HG02588 (cell line): Measurements from ENCODE around the gene MTCL1.
"Not testable (repeated sequence)": the region's sequence is repeated elsewhere in the genome, so short reads cannot be mapped to it uniquely, and the experiment has no call there.

Experiments
- ATAC-seq: cut with Tn5 transposase; IDR thresholded peaks from one replicate; pipeline ENCODE4 v1.9.1; 2021; ENCODE audit warnings: mild to moderate bottlenecking, moderate library complexity; ENCODE audit not compliant: unreplicated experiment

MTCL1 gene

DNA sequence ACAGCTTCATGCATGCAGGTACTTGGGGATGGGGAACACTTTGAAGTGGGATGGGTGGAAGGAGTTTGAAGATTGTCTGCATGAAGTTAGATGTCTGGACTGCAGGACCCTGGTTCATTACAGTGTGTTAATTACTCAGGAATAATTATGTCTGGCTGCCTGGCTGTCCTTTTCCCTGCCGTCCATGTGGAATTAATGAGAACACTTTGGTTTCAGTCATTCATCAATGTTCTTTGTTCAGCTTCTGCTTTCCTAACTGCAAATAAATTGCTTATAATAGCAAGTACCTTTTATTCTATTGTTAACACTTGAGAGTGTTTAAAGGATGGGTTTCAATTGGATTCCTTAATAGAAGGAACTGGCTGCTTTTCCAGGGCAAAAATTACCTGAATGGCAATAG lies 35.8 kb downstream of the MTCL1 start:
- ATAC-seq = no peak

DNA sequence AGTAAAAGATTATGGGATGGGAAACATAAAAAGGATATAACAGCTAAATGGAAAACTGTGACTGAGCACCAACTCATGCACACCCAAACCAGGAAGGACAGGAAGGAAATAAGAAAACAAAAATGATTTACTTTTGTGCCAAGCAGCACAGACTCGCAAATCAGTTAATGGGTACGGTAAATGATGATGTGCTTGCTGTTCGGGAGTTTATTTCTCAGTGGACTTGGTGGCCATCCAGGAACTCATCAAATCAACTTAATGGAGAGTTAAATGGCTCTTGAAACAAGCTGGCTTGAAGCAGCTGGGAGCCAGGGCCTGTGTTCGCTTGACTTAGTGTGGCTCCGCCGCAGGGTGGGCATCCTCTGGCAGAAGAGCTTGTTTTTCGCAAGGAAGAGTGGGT lies 36.2 kb downstream of the MTCL1 start:
- no peak for ATAC-seq

DNA sequence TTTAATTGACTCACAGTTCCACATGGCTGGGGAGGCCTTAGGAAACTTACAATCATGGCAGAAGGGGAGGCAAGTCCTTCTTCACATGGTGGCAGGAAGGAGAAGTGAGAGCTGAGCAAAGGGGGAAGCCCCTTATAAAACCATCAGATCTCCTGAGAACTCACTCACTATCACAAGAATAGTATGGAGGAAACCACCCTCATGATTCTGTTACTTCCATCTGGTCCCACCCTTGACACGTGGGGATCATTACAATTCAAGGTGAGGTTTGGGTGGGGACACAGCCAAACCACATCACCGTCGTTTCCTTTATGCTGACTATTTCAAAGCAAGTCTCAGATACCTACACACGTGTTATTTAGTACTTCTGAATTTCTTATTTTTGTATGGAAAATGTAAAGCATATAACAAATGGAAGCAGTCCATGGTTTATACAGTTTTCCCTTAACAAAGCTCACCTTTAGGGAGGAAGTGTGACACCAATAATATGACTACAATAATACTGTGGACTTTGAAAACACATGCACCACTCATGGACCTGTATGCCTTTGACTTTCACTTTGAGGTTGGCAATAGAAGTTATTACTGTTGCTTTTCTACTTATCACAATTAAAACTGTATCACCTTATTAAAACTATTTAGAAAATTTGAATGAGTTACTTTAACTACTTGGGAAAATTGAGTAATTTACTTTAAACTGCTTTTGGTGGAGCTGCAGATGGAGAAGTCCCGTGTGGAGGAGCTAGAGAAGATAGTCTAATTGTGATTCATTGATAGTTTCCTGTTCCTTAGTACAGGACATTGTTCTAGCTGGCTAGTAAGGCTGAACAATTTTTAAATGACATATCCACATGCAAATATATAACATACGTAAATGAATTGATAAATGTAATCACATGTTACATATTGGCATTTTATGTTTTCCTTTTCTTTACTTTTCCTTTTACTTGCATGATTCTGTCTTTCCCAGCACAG lies 37.3 kb downstream of the MTCL1 start:
- no peak for ATAC-seq

DNA sequence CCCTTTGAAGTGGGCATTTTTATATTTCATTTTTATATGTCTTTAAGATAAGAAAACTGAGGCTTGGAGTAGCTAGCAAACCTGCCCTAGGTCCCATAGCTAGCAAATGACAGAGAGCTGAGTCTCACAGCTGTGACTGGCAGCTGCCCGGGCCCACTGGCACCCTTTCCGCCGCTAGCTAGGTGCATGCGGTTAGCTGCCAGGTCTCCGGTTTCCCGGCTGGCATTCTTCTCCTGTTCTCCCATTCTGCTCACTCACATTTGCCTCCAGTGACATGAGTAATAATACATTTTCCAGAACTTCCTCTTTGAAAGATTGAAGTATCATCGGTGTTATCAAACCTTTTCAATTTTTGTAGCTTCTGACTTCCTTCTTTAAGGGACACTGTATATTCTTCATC lies 38.7 kb downstream of the MTCL1 start:
- no peak for ATAC-seq

DNA sequence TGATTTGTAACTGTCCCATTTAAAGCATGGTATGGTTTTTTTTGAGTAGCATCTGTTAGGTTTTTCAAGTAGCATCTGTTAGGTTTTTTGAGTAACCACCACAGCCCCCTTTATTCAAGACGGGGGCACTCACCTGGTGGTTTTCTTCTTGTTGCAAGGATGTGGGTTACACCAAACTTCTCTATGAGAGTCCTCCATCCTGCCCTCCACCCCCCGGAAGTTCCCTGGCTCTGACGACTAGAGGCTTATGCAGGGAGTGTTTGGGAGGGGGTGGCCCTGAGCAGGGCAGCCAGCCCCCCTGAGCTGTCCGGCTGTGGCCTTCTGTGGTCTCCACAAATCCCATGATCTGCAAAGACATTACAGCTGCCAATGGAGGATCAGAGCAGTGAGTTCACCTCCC lies 39.3 kb downstream of the MTCL1 start:
- no peak for ATAC-seq

DNA sequence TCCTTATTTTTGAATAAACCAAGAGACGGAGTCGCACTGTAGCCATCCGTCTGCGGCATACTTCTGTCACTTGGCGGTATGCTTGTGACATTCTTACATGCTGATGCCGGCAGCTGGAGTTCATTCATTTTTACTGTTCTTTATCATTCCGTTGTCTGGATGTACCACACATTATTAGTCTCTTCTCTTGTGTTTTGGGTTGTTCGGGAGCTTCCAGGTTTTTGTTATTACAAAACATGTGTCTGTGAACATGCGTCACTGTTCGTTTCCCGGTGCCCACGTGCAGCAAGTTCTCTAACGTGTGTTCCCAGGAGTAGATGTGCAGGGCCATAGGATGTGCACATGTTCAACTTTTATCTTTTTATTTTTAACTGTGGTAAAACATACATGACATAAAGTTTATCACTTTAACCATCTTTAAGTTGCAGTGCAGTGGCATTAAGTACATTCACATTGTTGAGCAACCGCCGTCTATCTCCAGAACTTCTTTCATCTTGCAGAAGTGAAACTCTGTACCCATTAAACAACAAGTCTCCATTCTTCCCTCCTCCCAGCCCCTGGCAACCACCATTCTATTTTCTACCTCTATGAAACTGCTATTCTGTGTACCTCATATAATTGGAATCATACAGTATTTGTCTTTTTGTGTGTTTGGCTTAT lies 40.1 kb downstream of the MTCL1 start:
- no peak for ATAC-seq

DNA sequence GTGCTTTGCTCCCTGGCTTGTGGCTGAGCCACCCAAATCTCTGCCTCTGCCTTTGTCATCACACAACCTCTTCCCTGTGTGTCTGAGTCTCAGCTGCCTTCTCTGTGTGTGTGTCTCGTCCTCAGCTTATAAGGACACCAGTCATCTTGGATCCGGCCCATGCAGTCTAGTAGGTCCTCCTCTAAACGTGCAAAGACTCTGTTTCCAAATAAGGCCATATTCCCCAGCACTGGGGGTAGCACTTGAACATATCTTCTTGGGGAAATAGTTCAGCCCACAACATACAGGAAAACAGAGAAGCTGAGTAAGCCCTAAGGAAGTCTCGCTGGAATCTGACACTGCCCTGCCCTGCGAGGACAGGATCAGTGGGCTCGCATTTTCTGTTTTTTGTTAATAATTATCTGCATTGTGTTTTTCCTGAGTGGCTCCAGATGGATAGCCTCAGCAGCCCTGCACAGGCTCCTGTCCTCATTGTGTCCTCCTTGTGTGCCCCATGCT lies 42.1 kb downstream of the MTCL1 start:
- ATAC-seq = no peak

DNA sequence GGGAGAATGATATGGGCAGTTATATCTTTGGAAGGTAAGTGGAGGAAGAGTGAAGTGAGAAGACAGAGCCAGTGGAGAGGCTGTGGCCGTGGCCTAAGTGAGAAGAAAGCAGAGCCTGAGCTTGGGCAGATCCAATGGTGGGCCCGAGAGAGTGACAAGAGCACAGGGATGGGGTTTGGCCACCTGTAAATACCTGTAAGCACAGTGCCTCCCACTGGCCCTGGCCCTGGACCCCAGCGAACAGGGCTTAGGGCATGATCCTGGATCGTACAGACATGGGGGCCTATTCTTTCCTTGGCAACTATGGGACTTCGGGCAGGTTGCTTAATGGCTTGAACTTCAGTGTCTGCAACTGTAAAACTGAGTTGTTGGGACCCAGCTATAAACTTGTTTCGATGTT lies 44.1 kb downstream of the MTCL1 start:
- ATAC-seq = no peak

DNA sequence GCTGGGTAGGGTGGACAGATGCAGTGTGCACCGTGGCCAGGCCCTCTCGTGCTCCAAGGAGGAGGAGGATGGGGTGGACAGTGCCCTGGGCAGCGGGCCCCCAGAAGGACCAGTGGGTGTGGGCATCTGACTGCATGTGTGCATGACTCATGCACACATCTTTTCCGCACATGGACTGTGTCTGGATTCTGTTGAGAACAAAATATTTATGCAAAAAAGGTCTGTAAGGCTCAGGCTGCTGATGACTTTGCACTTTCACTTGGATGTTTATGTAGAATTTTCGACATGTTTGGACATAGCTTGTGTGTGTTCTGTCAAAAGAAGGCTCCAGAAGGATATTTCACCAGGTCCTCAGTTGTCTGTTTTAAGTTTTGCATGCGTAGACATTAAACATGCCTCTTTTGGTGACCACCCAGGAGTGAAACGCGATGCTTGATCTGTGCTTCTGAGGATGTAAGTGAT lies 45.6 kb downstream of the MTCL1 start:
- no peak for ATAC-seq

DNA sequence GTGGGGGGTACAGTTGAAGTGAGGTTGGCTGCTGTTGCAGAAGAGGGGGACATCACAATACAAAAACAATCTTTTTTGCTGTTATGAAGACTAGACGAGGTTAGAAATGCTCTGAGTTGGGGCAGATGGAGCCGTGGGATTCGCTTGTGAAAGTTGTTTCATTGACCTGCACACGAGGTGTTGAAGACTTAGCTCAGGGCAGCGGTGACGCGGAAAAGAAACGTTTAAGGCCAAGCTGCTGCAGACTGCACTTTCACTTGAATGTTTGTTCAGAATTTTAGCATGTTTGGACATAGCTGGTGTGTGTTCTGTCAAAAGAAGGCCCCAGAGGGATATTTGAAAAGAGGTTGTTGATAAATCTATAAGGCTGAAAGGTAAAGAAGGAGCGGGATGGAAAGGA lies 46.3 kb downstream of the MTCL1 start:
- no peak for ATAC-seq

DNA sequence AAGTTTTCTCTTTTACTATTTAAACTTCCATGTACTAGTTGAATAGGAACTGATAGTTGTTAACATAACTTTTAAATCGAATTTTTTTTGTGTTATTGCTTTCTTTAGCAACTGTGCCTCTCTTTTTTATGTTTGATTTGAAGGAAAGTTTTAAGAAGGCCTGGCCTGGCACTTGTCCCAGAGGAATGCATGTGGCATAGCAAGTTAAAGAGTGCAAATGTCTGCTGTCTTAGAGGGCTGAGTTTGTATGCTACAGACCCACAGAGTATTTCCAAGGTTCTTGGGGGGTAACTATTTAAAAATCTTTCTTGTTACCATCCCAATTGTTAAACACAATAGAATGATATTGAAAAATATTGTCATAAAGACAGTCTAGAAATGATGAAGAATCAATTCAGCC lies 47.0 kb downstream of the MTCL1 start:
- no peak for ATAC-seq

DNA sequence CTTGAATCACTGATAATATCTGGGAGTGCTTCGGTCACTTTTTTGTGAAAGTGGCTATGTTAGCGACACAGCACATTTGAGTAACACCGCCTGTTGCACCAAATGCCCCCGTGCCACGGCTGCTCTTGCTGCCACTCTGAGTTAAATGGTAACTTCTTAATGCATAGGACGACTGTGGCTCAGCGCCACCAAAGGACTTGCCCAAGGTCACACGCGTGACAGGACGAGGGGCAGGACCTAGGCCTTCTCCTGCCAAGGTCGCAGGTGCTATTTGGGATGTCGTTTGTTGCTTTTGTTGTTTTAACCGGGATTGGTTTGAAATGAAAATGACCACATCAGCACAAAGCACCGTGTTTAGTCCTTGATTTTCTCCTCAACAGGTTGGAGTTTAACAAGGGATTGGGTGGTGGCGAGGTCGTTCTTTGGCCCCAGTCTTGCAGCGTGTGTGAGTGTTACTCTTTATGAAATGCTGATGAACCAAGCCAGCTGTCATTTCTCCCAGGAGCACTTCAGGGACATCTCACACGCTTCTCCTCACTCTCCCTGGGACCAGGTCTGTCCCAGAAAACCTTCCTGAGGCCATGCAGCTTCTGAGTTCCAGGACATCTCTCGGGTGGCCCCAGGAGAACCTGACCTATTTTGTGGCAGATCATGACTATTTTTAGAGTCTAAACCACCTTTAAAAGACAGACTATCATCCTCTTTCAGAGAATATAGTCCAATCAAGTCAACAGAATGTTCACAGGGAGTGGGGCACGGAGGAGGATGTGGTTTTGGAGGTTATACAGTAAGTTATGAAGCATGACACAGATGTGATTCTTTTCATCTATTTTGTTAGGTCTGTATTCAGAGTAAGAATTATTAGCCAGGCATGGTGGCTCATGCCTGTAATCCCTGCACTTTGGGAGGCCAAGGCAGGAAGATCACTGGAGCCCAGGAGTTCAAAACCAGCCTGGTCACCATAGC lies 49.9 kb downstream of the MTCL1 start:
- no peak for ATAC-seq

DNA sequence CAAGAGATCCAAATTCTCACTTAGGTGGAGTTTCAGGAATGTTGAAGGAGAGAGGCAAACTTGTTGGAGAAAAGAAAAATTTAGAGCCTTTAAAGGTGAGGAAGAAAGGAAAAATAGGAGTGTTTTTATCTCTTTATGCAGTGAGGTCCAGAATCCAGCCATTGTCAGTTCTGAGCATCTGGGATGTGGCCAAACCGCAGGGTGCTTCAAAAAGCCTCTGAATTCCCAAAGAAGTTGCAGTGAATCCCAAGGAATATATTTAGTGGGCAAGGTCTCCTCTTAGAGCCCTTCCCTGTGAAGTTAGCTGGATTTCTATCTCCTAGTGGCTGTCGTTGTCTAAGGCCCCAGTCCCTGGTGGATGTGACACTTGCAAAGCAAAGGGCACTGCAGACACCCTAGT lies 51.2 kb downstream of the MTCL1 start:
- ATAC-seq = no peak

DNA sequence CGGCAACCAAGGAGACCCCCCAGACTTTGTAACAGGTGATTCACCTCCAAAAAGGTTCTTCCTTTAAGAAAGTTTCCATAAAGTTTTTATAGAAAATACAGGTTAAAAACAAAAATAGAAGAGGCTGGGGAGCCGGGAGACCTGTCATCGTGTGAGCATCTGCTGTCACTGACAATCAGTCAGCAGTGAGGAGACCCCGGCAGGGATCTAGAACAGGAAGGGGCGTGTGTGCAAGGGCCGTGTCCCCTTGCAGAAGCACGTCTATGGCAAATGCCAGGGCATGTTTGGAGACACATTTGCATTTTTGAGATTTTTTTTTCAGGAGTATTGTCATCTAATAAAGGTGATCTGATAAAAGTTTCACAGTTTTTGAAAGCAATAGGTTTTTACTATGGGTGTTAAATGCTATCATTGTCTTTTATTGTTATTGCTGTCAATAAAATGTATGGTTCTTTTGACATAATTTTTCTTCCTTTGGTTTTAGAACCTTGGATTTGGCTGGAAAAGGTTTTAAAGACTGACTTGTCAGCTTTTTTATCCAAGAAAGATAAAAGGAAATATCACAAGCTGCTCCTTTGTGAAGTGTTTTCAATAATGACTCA lies 52.1 kb downstream of the MTCL1 start:
- no peak for ATAC-seq

DNA sequence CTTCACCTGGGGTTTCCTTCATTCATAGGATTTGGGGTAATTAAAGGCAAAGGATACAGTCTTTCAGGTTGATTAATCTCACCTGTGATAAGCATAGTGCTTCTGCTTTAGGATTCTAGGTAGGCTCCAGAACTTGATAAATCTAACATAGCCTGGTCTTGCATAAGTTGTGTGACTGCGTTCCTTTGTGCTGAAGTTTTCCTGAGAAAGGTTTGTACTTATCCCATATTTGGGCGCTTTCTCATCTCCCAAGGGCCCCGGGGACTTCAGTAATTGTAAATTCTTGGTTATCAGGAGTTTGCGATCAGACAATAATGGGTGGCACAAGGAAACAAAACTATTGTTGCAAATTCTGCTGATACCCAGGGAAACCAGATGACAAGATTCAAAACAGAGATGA lies 53.1 kb downstream of the MTCL1 start:
- no peak for ATAC-seq

DNA sequence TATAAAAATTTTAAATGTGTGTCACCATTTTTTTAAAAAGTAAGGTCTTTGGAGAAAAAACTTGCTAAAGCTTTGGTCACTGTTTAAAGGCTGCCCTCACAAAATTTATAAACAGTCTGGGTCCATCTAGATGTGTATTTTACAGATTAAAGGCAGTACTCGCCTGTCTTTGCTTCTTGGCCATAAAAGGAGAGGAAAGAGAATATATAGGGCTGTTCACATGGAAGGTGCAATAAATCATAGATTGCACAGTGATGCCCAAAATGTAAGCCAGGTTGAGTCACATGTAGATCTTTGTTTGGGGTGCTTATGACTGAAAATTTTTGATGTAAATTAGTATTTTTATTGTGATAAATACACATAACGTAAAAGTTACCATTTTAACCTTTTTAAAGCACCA lies 55.6 kb downstream of the MTCL1 start:
- no peak for ATAC-seq

DNA sequence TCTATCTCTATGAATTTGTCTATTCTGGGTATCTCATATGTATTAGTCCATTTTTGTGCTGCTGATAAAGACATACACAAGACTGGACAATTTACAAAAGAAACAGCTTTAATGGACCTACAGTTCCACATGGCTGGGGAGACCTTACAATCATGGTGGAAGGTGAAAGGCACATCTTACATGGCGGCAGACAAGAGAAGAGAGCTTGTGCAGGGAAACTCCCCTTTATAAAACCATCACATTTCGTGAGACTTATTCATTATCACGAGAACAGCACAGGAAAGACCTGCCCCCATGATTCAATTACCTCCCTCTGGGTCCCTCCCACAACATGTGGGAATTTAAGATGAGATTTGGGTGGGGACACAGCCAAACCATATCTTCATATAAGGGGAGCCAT lies 56.2 kb downstream of the MTCL1 start:
- ATAC-seq = not testable (repeated sequence)

DNA sequence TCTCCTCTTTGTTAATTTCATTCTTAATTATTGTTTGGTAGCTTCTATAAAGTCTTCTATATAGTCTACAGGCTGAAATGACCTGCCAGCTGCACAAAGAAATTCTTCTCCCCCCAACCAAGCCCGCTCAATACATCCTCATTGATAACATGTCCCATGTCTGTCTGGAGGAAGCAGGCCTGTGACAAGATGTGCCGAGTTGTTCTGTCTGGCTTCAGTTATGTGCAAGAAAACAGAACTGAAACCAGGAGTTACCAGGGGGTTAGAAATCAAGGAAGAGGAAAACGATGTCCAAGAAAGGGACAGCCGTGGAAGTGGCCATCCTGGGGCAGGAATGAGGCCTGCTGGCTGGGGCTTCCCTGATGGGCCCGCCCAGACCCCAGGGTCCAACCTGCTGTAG lies 57.6 kb downstream of the MTCL1 start:
- ATAC-seq = no peak

DNA sequence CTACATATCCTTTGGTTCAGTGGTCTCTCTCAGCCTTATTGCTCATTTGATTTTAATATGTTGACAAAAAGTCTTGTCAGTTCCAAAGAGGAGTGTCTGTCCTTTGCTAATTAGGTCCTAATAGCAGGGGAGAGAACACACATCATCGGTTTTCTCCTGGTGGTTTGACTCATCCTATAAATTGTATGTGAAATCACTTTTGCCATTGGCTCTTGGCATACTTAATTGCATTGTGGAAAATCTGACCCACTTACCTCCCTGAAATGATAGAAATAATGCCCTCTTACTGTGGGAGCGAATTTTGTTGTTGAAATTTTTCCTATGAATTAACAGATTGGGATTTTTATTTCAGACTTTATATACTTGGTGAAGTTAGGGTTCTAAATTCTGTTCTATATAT lies 58.3 kb downstream of the MTCL1 start:
- no peak for ATAC-seq

DNA sequence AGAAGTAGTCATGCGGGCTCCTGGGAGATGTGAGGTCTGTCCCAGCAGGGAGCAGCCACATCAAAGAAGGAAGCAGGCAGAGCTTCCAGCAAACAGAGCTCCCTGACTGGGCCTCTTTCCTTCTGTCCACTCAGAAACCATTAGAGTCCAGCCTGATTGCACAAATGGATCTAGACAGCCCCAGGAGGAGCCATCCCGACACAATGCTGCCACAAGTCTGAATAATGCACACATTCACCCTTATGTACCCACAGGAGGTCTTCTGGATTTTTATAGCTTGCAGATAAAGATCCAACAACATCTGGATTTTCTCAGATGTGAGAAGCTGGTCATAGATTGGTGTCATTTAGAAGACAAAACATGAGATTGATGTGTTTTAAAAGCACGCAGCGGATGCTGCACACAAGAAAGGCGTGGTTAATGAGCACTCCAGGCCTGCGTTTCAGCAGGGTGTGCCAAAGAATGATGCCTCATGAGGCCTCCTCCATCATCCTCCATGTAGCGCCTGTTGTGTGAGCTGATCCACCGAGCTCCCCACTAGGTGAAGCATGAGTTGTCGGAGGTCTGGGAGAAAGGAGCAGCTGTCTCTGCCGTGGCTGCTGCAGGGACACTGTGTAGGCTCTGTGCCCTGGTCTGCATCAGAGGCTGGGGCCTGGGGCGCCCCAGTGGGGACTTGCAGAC lies 60.6 kb downstream of the MTCL1 start:
- no peak for ATAC-seq
